Bladder microvascular endothelial cell (primary cell): ENCODE data around the gene NUCKS1. TPM values are rescaled to one million over a fixed set of nuclear protein-coding genes. Genes with fewer than 3 reads are reported as not detected.

ENCODE experiments used
- total RNA-seq: library from RNA; depleted of rRNA; stranded (reverse); fragments of >200 nt; gene quantifications from 2 replicates; pipeline ENCODE4 v1.2.3, GENCODE V29; 2014

NUCKS1 gene, protein sequence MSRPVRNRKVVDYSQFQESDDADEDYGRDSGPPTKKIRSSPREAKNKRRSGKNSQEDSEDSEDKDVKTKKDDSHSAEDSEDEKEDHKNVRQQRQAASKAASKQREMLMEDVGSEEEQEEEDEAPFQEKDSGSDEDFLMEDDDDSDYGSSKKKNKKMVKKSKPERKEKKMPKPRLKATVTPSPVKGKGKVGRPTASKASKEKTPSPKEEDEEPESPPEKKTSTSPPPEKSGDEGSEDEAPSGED
- 89.7 and 103 TPM in 2 replicates for total RNA-seq

DNA sequence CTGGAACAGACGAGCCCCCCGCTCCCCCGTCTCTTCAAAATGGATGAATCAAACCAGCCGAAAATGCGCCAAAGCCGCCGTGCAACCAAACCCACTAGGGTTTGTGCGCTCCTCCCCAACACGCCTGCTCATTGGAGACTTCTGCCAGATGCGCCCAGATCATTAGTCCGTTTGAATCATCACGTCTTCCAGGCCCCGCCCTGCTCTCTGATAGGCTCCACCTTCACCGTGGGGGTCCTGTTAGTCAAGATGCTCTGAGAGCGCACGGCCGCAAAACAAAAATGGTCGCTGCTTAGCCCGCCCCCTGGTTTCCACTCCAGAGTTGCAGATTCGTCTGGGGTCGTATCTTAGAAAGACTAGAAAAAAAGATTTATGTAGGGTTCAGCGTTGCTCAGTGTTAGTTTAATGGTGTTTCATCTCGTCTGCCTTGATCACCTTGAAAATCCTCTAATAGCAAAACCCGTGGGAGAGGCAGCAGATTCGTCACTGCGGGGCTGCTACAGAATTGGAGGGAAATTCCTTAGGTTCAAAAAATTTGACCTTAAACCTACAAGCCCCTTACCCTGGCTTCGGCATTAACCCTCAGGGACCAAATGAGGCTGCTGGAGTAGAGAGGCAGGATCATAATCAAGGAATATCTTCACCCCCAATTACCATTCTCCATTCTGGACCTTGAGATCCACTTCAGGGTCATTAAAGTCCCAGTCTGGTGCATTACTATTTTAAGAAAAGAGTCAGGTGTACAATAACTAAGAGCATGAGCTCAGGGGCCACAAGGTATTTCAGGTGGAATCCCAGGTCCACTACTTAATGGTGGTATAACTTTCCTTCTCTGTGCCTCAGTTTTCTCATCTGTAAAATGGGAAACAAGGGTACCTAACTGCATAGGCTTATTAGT is at the start of gene NUCKS1:
Gene NUCKS1, minus strand, starts transcription at position 45 of the 898 bp plus-strand sequence. CDS start 209 bp downstream, outside the sequence.

DNA sequence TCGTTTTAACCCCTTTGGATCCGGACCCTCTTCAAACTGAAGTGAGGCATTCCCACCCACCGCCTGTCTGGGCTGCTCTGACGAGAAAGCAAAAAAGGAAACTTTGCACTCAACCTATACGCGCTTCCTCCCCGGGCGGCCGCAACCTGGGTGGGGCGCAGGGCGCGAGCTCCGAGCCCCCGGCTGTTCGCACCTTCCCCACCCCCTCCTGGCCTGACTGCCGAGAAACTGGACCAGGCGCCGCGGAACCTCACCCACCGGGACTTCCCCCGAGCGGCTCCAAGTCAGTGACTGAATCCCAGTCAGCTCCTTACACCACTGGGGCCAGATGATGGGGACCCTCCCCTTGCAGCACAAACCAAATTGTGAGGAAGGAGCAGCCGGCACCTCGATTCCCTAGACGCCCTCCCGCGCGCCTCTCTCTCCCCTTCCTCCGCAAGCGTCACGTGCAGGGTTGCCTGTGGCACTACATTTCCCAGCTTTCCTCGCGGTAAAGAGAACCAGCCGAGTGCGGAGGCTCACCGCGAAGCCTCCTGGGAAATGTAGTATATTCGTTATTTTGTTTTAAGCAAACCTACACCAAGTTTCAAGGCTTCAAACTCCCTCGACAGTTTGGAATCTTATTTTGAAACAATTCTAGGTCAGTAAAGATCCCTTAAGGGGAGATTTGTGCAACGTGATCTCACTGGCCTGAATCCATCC is 25.2 kb upstream of the NUCKS1 start, which contains the start of gene RAB29:
Gene RAB29, minus strand, starts transcription at position 468 of the 702 bp plus-strand sequence. CDS start 526 bp downstream, outside the sequence.

DNA sequence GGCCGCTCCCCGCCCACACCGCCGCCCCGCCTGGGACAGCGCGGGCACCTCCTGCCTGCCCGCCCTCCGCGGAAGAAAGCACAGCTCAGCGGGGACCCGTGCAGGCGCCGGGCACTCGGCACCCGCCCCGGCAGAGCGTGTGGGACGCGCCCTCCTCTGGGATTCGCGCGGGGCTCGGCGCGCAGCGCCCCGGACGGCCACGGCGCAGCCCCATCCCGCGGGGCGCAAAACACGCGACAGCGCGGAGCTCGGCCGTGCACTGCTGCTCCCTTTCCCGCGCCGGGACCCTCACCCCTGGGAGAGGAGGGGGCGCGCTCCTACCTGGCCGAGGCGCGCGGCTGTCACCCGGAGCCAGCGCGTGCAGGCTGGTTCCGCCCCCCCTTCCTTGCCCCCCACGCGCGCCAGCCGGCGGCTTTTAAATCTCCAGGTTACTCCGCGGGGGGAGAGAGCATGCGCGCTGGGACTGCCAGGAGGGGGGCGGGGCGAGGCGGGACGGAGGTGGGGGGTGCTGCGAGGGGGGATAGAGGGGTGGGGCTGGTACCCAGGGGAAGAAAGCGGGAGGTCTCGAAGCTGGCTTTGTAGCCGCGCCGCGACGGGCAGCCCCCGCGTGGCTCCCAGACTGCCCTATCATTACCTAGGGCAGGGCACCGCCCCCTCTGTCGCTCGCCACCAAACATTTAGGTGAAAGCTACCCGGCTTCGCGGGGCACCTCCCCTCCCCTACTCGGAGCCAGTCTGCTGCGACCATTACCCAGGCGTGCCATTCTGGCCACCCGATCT is 69.7 kb downstream of the NUCKS1 start, which contains the start of gene SLC45A3:
Gene SLC45A3, minus strand, starts transcription at position 437 of the 779 bp plus-strand sequence. CDS start 15,853 bp downstream, outside the sequence.

Other genes starting within 250 kb of the NUCKS1 start
- 0.16 and 0.31 TPM in 2 replicates for gene CDK18, start 245.5 kb downstream of the NUCKS1 start, total RNA-seq
- 14.6 and 39.6 TPM in 2 replicates for gene ELK4, start 118.2 kb downstream of the NUCKS1 start, total RNA-seq
- gene SLC45A3, start 69.7 kb downstream of the NUCKS1 start, total RNA-seq: 3.6 and 15.1 TPM in 2 replicates
- gene RAB29, start 25.3 kb upstream of the NUCKS1 start, total RNA-seq: 17.2 and 27.7 TPM in 2 replicates
- 5.2 and 26.4 TPM in 2 replicates for gene SLC41A1, start 63.0 kb upstream of the NUCKS1 start, total RNA-seq
- gene PM20D1, start 100.0 kb upstream of the NUCKS1 start, total RNA-seq: 0.06 TPM in 1 of 2 replicates, not detected in the other
- gene SLC26A9, start 193.3 kb upstream of the NUCKS1 start, total RNA-seq: under 0.01 and 0.06 TPM in 2 replicates